GM23248 (cell line): ENCODE data around the gene SBF2.

ENCODE experiments used
- EZH2 ChIP-seq: fragments of 200-600 bp; sonication (generic); IDR thresholded peaks from 2 replicates; pipeline ENCODE4 v1.6.1; 2018; ENCODE audit warnings: antibody characterized with exemption, mild to moderate bottlenecking; ENCODE audit not compliant: insufficient read depth, poor library complexity, severe bottlenecking
- EZH2phosphoT487 ChIP-seq: fragments of 200-600 bp; sonication (generic); IDR thresholded peaks from 2 replicates; pipeline ENCODE4 v1.6.1; 2018; ENCODE audit warnings: antibody characterized with exemption, moderate library complexity, mild to moderate bottlenecking, low read depth; ENCODE audit not compliant: insufficient read depth

DNA sequence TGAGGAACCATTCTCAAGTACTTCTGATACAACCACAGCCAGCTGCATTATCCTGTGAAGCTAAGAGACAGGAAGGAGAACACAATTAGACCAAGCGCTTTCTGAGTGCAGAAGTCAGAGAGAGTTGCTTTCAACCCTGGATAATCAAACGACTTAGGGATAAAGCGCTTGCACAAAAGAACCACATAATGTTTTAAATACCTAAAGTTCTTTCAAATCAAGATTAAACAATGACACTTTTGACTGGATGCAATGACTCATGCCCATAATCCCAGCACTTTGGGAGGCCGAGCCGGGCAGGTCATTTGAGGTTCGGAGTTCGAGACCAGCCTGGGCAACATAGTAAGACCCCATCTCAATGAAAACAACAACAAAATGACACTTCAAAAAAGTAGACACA lies 485.1 kb downstream of the SBF2 start:
- TF ChIP-seq EZH2: no peak
- no peak for TF ChIP-seq EZH2phosphoT487
